ENCODE data around the gene DCDC2B.

DCDC2B gene

DNA sequence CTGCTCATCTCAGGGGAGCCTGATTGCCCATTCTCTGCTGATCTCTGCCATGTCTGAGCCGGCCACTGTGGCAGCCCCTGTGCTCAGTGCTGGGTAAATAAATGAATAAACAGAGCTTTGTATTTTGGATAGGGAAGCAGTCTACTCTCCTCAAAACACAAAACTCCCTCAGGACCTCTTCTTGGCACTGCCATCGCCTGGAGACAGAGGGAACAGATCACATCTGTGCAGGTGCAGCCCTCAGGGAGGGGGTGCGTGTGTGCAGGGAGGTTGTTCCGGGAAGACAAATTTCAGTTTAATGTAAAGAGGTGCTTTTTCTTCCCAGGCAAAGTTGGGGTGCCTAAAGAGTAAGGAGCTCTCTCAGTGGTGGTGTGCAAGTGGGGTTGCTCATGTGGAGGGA is 30.4 kb downstream of the DCDC2B start:
- H3K27ac ChIP-seq (ENCODE audit: low read length), result no peak overlapping the region
- peak overlapping the region; percentile 88 for H3K9ac ChIP-seq (ENCODE audit: low read length)
- no peaks in the 10 kb centered on the region for H3K27me3 ChIP-seq (ENCODE audit: control insufficient read depth, insufficient read depth, low read length)
- peaks cover 8% of the 10 kb centered on the region for H3K36me3 ChIP-seq (ENCODE audit: control insufficient read depth, low read depth, low read length)
- peaks cover 9% of the 10 kb centered on the region for H3K4me1 ChIP-seq (ENCODE audit: control insufficient read depth, low read depth, low read length)
- H3K4me3 ChIP-seq (ENCODE audit: low read length), result peak overlapping the region; percentile 86
- H3K9me3 ChIP-seq (ENCODE audit: control insufficient read depth, low read depth, low read length), result no peaks in the 10 kb centered on the region

DNA sequence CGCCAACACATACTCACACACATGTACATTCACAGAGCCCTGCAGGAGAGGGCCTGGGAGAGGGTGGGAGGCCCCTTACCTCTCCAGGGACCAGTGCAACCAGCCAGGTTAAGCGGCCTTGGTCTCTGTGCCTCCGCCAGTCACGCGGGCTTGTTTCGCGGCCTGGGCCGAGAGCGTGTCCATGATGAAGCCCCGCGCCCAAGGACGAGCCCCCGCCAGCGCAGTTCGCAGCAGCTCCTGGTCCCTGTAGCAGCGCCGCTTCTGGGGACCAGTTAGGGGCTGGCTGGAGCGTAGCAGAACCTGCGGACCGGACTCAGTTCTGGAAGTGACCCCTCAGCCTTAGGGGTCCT is 30.9 kb downstream of the DCDC2B start:
- H3K27me3 ChIP-seq (ENCODE audit: control insufficient read depth, insufficient read depth, low read length), result no peaks in the 10 kb centered on the region
- H3K4me3 ChIP-seq (ENCODE audit: low read length), result peak overlapping the region; percentile 86
- H3K4me1 ChIP-seq (ENCODE audit: control insufficient read depth, low read depth, low read length), result peaks cover 9% of the 10 kb centered on the region
- H3K9me3 ChIP-seq (ENCODE audit: control insufficient read depth, low read depth, low read length), result no peaks in the 10 kb centered on the region
- H3K27ac ChIP-seq (ENCODE audit: low read length), result peak overlapping the region; percentile 77
- H3K36me3 ChIP-seq (ENCODE audit: control insufficient read depth, low read depth, low read length), result peaks cover 4% of the 10 kb centered on the region
- peak overlapping the region; percentile 88 for H3K9ac ChIP-seq (ENCODE audit: low read length)

DNA sequence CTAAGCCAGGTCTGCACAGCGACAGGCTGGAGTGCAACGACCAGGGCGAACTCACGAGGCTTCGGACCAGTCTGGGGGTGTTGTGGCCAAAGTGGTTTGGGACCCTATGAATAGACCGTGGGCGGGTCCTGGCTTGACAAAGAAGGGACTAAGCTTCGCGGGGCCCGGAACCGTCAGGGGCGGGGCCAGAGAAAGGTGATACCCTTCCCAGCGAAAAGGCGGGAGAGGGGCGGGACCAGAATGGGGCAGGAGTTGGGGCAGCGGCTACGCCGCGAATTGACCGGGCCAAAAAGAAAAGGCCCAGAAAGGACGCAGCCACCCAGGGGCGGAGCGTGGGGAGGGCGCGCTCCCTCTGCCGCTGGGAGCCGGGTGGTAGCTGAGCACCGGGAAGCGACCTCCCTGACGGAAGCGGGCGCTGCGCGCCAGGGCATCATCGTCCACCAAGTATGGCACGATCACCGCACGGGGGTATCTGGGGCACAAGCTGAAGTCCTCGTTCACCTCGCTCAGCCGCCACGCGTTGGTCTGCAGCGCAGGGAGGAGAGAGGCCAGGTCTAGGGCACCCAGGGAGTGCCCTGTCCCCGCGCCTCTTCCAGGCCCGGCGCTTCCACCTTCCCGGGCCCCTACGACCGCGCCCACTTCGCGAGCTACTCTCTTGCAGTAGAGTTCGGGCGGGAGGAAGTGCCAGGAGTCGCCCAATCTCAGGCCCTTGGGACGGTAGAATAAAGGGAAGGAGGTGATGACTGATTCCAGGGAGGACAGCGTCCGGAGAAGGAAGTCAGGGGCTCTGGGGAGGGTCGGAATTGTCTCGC is 31.5 kb downstream of the DCDC2B start:
- Histone ChIP-seq H3K27me3 (ENCODE audit: control insufficient read depth, insufficient read depth, low read length) (no peaks in the 10 kb centered on the region), H3K4me3 (ENCODE audit: low read length) (peak overlapping the region; percentile 86), H3K9me3 (ENCODE audit: control insufficient read depth, low read depth, low read length) (no peaks in the 10 kb centered on the region), H3K4me1 (ENCODE audit: control insufficient read depth, low read depth, low read length) (peaks cover 9% of the 10 kb centered on the region), H3K9ac (ENCODE audit: low read length) (peak overlapping the region; percentile 88), H3K36me3 (ENCODE audit: control insufficient read depth, low read depth, low read length) (no peaks in the 10 kb centered on the region), H3K27ac (ENCODE audit: low read length) (peak overlapping the region; percentile 77)

DNA sequence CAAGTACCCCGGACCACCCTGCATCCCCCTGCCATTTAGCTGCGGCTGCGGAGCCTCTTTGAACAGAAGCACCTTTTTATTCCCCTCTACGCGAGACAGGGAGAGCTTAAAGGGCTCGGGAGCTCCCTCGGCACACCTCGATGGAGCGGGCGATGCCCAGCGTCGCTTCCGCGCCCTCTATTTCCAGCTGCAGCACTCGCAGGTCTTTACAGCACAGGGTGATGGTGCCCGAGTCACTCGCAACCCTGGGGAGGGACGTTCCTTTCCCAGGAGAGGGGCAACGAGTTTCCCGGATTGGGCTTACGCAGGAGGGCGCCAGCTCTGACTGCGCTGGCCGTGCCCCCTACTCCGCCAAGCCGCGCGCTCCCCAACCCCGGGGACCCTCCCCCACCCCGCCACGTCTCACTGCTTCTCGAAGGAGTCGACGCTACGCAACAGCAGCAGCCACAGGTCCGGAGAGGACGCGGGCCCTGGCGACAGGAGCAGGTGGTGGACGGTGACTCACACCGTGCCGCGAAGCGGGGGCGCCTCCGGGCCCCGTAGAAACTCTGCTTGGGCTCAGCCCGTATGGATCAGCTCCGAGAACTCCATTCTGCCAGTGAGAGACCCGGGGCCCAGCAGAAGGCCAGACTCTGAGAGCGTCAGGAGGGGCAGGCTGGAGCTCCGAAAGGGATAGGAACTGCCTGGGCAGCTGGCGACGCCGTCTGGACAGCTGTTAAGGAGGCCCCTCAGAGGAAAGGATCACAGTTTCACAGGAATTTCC is 32.3 kb downstream of the DCDC2B start:
- Histone ChIP-seq H3K27ac (ENCODE audit: low read length) (no peak overlapping the region), H3K9me3 (ENCODE audit: control insufficient read depth, low read depth, low read length) (no peaks in the 10 kb centered on the region), H3K4me1 (ENCODE audit: control insufficient read depth, low read depth, low read length) (peaks cover 9% of the 10 kb centered on the region), H3K4me3 (ENCODE audit: low read length) (peak overlapping the region; percentile 86), H3K9ac (ENCODE audit: low read length) (peak overlapping the region; percentile 88), H3K27me3 (ENCODE audit: control insufficient read depth, insufficient read depth, low read length) (no peaks in the 10 kb centered on the region), H3K36me3 (ENCODE audit: control insufficient read depth, low read depth, low read length) (no peaks in the 10 kb centered on the region)

DNA sequence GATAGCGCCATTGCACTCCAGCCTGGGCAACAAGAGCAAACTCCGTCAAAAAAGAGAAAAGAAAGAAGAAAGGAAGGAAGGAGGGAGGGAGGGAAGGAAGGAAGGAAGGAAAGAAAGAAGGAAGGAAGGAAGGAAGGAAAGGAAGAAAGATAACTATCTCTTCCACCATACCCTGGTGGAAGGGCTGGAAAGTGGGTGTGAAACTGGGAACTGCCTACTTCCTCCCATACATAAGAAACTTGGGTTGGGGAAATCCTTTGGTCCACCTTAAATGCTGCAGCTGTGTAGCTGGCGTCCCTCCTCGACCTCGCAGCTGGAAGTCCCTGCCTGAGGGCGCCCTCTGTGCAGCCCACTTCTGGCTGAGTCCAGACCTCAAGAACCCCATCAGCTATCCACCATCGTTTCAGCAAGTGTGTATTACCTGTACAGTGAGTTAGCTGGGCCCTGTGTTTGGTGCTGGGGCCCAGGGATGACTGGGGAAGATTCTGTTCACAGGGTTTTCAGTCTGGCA is 33.5 kb downstream of the DCDC2B start:
- Histone ChIP-seq H3K27ac (ENCODE audit: low read length) (no peak overlapping the region), H3K4me1 (ENCODE audit: control insufficient read depth, low read depth, low read length) (peaks cover 9% of the 10 kb centered on the region), H3K27me3 (ENCODE audit: control insufficient read depth, insufficient read depth, low read length) (no peaks in the 10 kb centered on the region), H3K9ac (ENCODE audit: low read length) (no peak overlapping the region), H3K36me3 (ENCODE audit: control insufficient read depth, low read depth, low read length) (no peaks in the 10 kb centered on the region), H3K9me3 (ENCODE audit: control insufficient read depth, low read depth, low read length) (no peaks in the 10 kb centered on the region), H3K4me3 (ENCODE audit: low read length) (no peak overlapping the region)

DNA sequence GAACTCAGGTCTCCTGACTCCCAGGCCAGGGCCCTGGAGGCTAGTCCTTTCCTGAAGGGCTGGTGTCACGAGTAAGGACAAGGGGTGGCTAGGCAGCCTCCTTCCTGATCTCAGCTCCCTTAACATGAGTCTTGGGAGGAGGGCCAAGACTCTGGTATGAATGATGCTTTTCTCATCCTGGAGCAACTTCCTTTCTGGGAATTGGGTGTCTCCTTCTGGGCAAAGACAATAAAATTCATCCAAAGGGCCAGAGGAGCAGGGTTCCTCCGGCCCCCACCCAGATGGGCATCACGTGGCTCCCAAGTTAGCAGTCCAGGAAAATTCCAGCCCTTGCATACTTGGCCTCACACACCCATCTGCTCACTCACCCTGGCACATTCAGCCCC is 38.0 kb downstream of the DCDC2B start, which contains the start of gene FAM167B:
TSS of gene FAM167B (plus strand) at position 335 of the 386 bp plus-strand sequence. CDS start 200 bp downstream, outside the sequence.
- no peak within 1 kb of the TSS for H3K4me3 ChIP-seq (ENCODE audit: low read length)
- H3K4me1 ChIP-seq (ENCODE audit: control insufficient read depth, low read depth, low read length), result peaks cover 3% of the 10 kb centered on the region
- no peaks in the 10 kb centered on the region for H3K27me3 ChIP-seq (ENCODE audit: control insufficient read depth, insufficient read depth, low read length)
- H3K9me3 ChIP-seq (ENCODE audit: control insufficient read depth, low read depth, low read length), result no peaks in the 10 kb centered on the region
- H3K27ac ChIP-seq (ENCODE audit: low read length), result no peak within 1 kb of the TSS
- no peak within 1 kb of the TSS for H3K9ac ChIP-seq (ENCODE audit: low read length)
- no peaks in the 10 kb centered on the region for H3K36me3 ChIP-seq (ENCODE audit: control insufficient read depth, low read depth, low read length)

DNA sequence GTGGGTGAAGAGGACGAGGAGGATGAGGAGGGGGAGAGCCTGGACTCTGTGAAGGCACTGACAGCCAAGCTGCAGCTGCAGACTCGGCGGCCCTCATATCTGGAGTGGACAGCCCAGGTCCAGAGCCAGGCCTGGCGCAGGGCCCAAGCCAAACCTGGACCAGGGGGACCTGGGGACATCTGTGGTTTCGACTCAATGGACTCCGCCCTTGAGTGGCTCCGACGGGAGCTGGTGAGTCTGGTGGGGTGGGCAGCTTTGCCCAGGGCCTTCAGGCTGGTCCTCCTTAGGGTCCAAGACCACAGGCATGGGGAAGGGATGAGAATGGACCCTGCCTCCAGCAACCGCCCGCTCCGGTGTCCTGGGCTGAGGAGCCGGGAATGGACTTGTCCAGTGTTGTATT is 38.6 kb downstream of the DCDC2B start:
- no peaks in the 10 kb centered on the region for H3K27me3 ChIP-seq (ENCODE audit: control insufficient read depth, insufficient read depth, low read length)
- H3K4me3 ChIP-seq (ENCODE audit: low read length), result no peak overlapping the region
- H3K9me3 ChIP-seq (ENCODE audit: control insufficient read depth, low read depth, low read length), result no peaks in the 10 kb centered on the region
- peaks cover 3% of the 10 kb centered on the region for H3K4me1 ChIP-seq (ENCODE audit: control insufficient read depth, low read depth, low read length)
- H3K27ac ChIP-seq (ENCODE audit: low read length), result no peak overlapping the region
- no peaks in the 10 kb centered on the region for H3K36me3 ChIP-seq (ENCODE audit: control insufficient read depth, low read depth, low read length)
- no peak overlapping the region for H3K9ac ChIP-seq (ENCODE audit: low read length)

DNA sequence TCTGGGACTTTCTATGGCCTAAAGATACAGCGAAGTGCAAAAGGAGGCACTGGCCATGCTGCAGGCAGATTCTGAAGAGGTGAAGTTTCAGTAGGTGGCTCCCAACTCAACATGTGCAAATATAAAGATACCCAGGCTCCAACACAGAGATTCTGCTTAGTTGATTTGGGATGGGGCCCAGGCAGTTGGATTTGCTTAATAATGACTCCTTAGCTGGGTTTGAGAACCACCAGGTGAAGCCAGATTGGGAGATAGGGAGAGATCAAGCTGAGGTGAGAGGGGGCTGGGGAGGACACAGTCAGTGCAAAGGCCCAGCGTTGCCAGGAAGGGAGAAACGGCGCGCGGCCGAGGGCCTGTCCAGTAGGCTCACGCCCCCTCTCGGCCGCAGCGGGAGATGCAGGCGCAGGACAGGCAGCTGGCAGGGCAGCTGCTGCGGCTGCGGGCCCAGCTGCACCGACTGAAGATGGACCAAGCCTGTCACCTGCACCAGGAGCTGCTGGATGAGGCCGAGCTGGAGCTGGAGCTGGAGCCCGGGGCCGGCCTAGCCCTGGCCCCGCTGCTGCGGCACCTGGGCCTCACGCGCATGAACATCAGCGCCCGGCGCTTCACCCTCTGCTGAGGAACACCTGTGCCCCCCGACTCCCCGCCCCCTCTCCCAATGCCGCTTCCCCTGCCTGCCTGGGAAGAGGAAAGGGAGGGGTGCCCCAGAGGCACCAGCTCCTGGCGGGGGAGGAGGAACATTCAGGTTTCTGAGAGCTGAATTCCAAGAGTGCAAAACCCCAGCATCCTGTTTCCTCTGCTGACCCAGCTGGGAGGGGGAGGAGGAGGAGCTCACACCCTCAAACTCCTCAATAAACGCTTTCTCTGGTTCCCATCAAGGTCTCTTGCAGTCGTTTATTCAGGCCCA is 39.3 kb downstream of the DCDC2B start:
- Histone ChIP-seq H3K4me1 (ENCODE audit: control insufficient read depth, low read depth, low read length) (no peaks in the 10 kb centered on the region), H3K4me3 (ENCODE audit: low read length) (peak overlapping the region; percentile 49), H3K36me3 (ENCODE audit: control insufficient read depth, low read depth, low read length) (no peaks in the 10 kb centered on the region), H3K9ac (ENCODE audit: low read length) (no peak overlapping the region), H3K27me3 (ENCODE audit: control insufficient read depth, insufficient read depth, low read length) (no peaks in the 10 kb centered on the region), H3K9me3 (ENCODE audit: control insufficient read depth, low read depth, low read length) (no peaks in the 10 kb centered on the region), H3K27ac (ENCODE audit: low read length) (no peak overlapping the region)

DNA sequence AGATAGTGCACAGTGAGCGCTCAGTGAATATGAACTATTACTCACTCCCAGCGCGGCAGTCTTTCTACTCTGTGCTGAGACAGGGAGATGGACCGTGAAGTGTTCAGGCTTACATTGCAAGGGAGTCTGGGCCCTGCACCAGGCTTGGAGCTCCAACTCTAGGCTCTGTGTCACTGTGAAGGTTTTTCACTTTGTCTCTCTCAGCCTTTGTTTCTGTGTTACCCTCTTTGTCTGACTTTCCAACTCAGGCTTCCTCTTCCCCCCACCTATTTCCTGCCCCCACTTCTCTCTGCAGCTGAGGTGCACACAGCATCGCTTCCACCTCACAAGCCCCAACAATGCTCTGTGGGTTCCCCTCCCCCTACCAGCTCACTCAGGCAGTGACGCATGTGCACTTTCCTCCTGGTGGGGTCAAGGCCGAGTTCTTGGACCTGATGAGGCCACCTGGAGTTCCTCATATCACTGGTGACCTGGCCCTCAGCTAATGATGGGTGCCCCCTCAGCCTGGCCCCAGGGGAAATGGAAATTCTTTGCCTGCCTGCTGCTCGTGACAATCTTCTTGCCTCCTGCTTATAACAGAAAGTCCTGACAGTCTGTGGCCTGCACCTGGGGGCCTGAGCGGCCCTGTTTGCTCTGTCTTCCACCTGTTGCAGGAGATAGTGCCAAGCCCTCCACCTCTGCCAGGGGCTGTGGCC is 41.1 kb downstream of the DCDC2B start:
- Histone ChIP-seq H3K9ac (ENCODE audit: low read length) (no peak overlapping the region), H3K4me3 (ENCODE audit: low read length) (no peak overlapping the region), H3K36me3 (ENCODE audit: control insufficient read depth, low read depth, low read length) (no peaks in the 10 kb centered on the region), H3K4me1 (ENCODE audit: control insufficient read depth, low read depth, low read length) (no peaks in the 10 kb centered on the region), H3K9me3 (ENCODE audit: control insufficient read depth, low read depth, low read length) (no peaks in the 10 kb centered on the region), H3K27ac (ENCODE audit: low read length) (no peak overlapping the region), H3K27me3 (ENCODE audit: control insufficient read depth, insufficient read depth, low read length) (no peaks in the 10 kb centered on the region)

DNA sequence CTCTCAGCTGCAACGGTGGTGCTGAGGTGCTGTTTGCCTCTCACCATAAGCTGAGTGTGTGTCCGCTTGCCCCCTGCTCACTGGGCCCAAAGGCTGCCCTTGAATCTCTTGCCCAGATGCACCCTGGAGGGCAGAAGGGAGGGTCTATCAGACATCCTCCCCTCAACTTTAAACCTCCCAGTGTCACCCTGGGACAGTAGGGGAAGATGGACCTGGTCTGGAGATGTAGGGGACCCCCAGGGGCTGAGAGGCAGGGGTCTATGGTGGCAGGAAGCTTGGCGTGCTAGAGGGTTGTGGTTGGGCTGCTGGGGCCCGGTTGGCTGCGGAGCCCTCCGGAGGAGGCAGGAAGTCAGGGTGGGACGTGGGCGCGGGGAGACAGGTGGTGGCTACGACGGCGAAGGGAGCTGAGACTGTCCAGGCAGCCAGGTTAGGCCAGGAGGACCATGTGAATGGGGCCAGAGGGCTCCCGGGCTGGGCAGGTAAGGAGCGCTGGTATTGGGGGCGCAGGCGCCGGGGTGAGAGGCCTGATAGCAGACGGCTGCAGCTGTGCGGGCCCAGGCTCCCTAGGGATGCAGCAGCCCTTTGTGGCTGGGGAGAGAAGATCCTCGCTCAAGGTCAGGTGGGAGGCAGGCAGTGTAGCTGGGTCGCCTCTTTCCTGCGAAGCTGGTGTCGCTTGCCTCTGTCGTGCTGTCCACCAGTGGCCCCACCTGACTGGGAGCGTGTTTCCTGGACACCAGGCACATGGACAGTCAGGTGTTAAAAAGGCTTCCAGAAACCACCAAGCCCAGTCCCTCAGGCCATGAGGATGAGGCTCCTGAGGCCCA is 42.2 kb downstream of the DCDC2B start, which contains the start of gene LCK:
TSS of gene LCK (plus strand) at position 373 of the 824 bp plus-strand sequence. CDS start 23,065 bp downstream, outside the sequence.
- H3K36me3 ChIP-seq (ENCODE audit: control insufficient read depth, low read depth, low read length), result no peaks in the 10 kb centered on the region
- no peaks in the 10 kb centered on the region for H3K9me3 ChIP-seq (ENCODE audit: control insufficient read depth, low read depth, low read length)
- H3K4me1 ChIP-seq (ENCODE audit: control insufficient read depth, low read depth, low read length), result no peaks in the 10 kb centered on the region
- H3K4me3 ChIP-seq (ENCODE audit: low read length), result no peak within 1 kb of the TSS
- H3K27ac ChIP-seq (ENCODE audit: low read length), result no peak within 1 kb of the TSS
- H3K9ac ChIP-seq (ENCODE audit: low read length), result no peak within 1 kb of the TSS
- H3K27me3 ChIP-seq (ENCODE audit: control insufficient read depth, insufficient read depth, low read length), result no peaks in the 10 kb centered on the region

Data from iPS-18a (cell line).